ENCODE data around the gene SPTBN1.
"Not testable (repeated sequence)": the region's sequence is repeated elsewhere in the genome, so short reads cannot be mapped to it uniquely, and the experiment has no call there.

SPTBN1 gene

GRCh38 chr2:54672590-54673456 lies 216.7 kb downstream of the SPTBN1 start:
- DNase-seq (ENCODE audit: low read depth), result no peak

GRCh38 chr2:54673501-54673998 lies 217.4 kb downstream of the SPTBN1 start:
- no peak for DNase-seq (ENCODE audit: low read depth)

- no peak for DNase-seq (ENCODE audit: low read depth)
Measured at GRCh38 chr2:54675281-54675680, 219.2 kb downstream of the SPTBN1 start.

GRCh38 chr2:54675738-54676137 lies 219.6 kb downstream of the SPTBN1 start:
- no peak for DNase-seq (ENCODE audit: low read depth)

- peak; percentile 62 for DNase-seq (ENCODE audit: low read depth)
Measured at GRCh38 chr2:54676656-54677055, 220.5 kb downstream of the SPTBN1 start.

- no peak for DNase-seq (ENCODE audit: low read depth)
Measured at GRCh38 chr2:54677476-54678265, 221.5 kb downstream of the SPTBN1 start.

- DNase-seq (ENCODE audit: low read depth), result no peak
Measured at GRCh38 chr2:54678719-54679118, 222.6 kb downstream of the SPTBN1 start.

GRCh38 chr2:54680397-54681041 lies 224.4 kb downstream of the SPTBN1 start:
- DNase-seq (ENCODE audit: low read depth), result peak; percentile 56

GRCh38 chr2:54681416-54681815 lies 225.3 kb downstream of the SPTBN1 start:
- no peak for DNase-seq (ENCODE audit: low read depth)

GRCh38 chr2:54683596-54683995 lies 227.5 kb downstream of the SPTBN1 start:
- no peak for DNase-seq (ENCODE audit: low read depth)

GRCh38 chr2:54685263-54685775 lies 229.2 kb downstream of the SPTBN1 start:
- no peak for DNase-seq (ENCODE audit: low read depth)

- DNase-seq (ENCODE audit: low read depth), result no peak
Measured at GRCh38 chr2:54687595-54688152, 231.5 kb downstream of the SPTBN1 start.

GRCh38 chr2:54691445-54692135 lies 235.5 kb downstream of the SPTBN1 start:
- no peak for DNase-seq (ENCODE audit: low read depth)

GRCh38 chr2:54692556-54692955 lies 236.4 kb downstream of the SPTBN1 start:
- no peak for DNase-seq (ENCODE audit: low read depth)

- DNase-seq (ENCODE audit: low read depth), result no peak
Measured at GRCh38 chr2:54695378-54695777, 239.3 kb downstream of the SPTBN1 start.

GRCh38 chr2:54697934-54698333 lies 241.8 kb downstream of the SPTBN1 start:
- no peak for DNase-seq (ENCODE audit: low read depth)

GRCh38 chr2:54698926-54699325 lies 242.8 kb downstream of the SPTBN1 start:
- not testable (repeated sequence) for DNase-seq (ENCODE audit: low read depth)

- DNase-seq (ENCODE audit: low read depth), result no peak
Measured at GRCh38 chr2:54699665-54700064, 243.5 kb downstream of the SPTBN1 start.

GRCh38 chr2:54701029-54701428 lies 244.9 kb downstream of the SPTBN1 start:
- DNase-seq (ENCODE audit: low read depth), result no peak

- no peak for DNase-seq (ENCODE audit: low read depth)
Measured at GRCh38 chr2:54704238-54704637, 248.1 kb downstream of the SPTBN1 start.

Data from EH (cell line).